GM23248 (cell line): ENCODE data around the gene NFIX. TPM values are rescaled to one million over a fixed set of nuclear protein-coding genes. Genes with fewer than 3 reads are reported as not detected.

ENCODE experiments used
- DNase-seq: peaks from one replicate; pipeline ENCODE4 v3.0.0-alpha.2; 2015
- H2AFZ ChIP-seq: fragments of 200-600 bp; sonication (generic); 2 replicates; pipeline ENCODE4 v1.6.1; 2016; ENCODE audit warnings: antibody characterized with exemption
- H3F3A ChIP-seq: fragments of 200-600 bp; sonication (generic); 2 replicates; pipeline ENCODE4 v1.6.1; 2016; ENCODE audit warnings: mild to moderate bottlenecking, antibody characterized with exemption, mixed run types; ENCODE audit not compliant: insufficient read depth
- H3K27ac ChIP-seq: fragments of 200-600 bp; sonication (generic); 2 replicates; pipeline ENCODE4 v1.5.1; 2016; ENCODE audit warnings: mild to moderate bottlenecking
- H3K27me3 ChIP-seq: fragments of 200-600 bp; sonication (generic); replicated peaks from 2 replicates; pipeline ENCODE4 v1.6.1; 2016; ENCODE audit warnings: mild to moderate bottlenecking; ENCODE audit not compliant: insufficient read depth
- H3K36me3 ChIP-seq: fragments of 200-600 bp; sonication (generic); 2 replicates; pipeline ENCODE4 v1.6.1; 2016; ENCODE audit warnings: low read depth, mild to moderate bottlenecking
- H3K4me1 ChIP-seq: fragments of 200-600 bp; sonication (generic); 2 replicates; pipeline ENCODE4 v1.6.1; 2016; ENCODE audit warnings: mild to moderate bottlenecking; ENCODE audit not compliant: insufficient read depth
- H3K4me2 ChIP-seq: fragments of 200-600 bp; sonication (generic); one replicate; pipeline ENCODE4 v1.6.1; 2016; ENCODE audit warnings: mild to moderate bottlenecking; ENCODE audit not compliant: unreplicated experiment
- H3K4me3 ChIP-seq: fragments of 200-600 bp; sonication (generic); 2 replicates; pipeline ENCODE4 v1.5.1; 2016; ENCODE audit warnings: mild to moderate bottlenecking
- H3K79me2 ChIP-seq: fragments of 200-600 bp; sonication (generic); 2 replicates; pipeline ENCODE4 v1.6.1; 2016; ENCODE audit warnings: mild to moderate bottlenecking; ENCODE audit not compliant: insufficient read depth
- H3K9ac ChIP-seq: fragments of 200-600 bp; sonication (generic); 2 replicates; pipeline ENCODE4 v1.6.1; 2016; ENCODE audit warnings: mild to moderate bottlenecking
- H3K9me2 ChIP-seq: fragments of 200-600 bp; sonication (generic); 2 replicates; pipeline ENCODE4 v1.6.1; 2016; ENCODE audit warnings: mixed run types, mild to moderate bottlenecking, moderate library complexity; ENCODE audit not compliant: insufficient read depth
- H3K9me3 ChIP-seq: fragments of 200-600 bp; sonication (generic); one replicate; pipeline ENCODE4 v1.6.1; 2017; ENCODE audit warnings: low read depth
- H4K20me1 ChIP-seq: fragments of 200-600 bp; sonication (generic); 2 replicates; pipeline ENCODE4 v1.6.0; 2016; ENCODE audit not compliant: insufficient read depth
- EZH2 ChIP-seq: fragments of 200-600 bp; sonication (generic); IDR thresholded peaks from 2 replicates; pipeline ENCODE4 v1.6.1; 2018; ENCODE audit warnings: antibody characterized with exemption, mild to moderate bottlenecking; ENCODE audit not compliant: insufficient read depth, poor library complexity, severe bottlenecking
- EZH2phosphoT487 ChIP-seq: fragments of 200-600 bp; sonication (generic); IDR thresholded peaks from 2 replicates; pipeline ENCODE4 v1.6.1; 2018; ENCODE audit warnings: antibody characterized with exemption, moderate library complexity, mild to moderate bottlenecking, low read depth; ENCODE audit not compliant: insufficient read depth
- WGBS, 2 experiments: methylation state at CpG; one replicate each; pipeline ENCODE4 v1.1.6; 2015 to 2017; ENCODE audit warnings: low lambda C conversion rate in 2 of 2, low coverage in 1 of 2; ENCODE audit errors: missing lambda C conversion rate in 2 of 2; 5-methylcytosine and 5-hydroxymethylcytosine counted together
- in situ Hi-C: fragments of 300-500 bp; cut with MboI; formaldehyde crosslinking; loops from 2 replicates; pipeline ENCODE4 v1.15.0; 2020
- polyA plus RNA-seq: library from polyadenylated mRNA; unstranded; fragments of >200 nt; fragmentation: Nextera tagmentation; extraction: Ambion mirVana; gene quantifications from 2 replicates; pipeline ENCODE4 v1.2.1, GENCODE V29; 2016
- total RNA-seq: library from RNA; depleted of rRNA; stranded (reverse); fragments of >200 nt; shearing (Covaris generic); gene quantifications from 2 replicates; pipeline ENCODE4 v1.2.3, GENCODE V29; 2014

Gene NFIX
- total and polyA plus RNA-seq, 2 experiments from 2014 or later: 60.8 to 71.0 TPM

DNA sequence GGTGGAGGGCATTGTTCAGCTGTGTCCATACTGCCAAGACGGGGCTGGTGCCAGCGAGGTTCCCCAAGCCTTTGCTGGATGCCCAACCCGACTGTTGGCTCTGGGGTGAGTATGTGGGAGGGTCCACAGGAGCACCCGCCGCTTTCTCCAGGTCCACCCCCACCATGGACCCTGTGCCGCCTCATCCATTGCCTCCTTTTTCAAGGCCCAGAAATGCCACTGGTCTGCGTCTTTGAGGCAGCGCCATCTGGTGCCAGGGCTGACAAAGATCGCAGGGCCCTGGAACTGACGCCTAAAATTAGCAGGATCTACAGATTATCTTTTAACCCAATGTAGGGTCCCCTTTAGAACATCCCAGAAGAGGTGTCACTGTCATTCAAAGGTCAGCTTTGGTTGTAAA lies 34.6 kb downstream of the NFIX start:
- H3K9ac ChIP-seq: peak overlapping the region; percentile 98
- H3K36me3 ChIP-seq: 0 out of 2 replicates have a peak, but pooled peaks cover 3% of the 10 kb centered on the region
- H3K4me1 ChIP-seq: peaks cover 81% of the 10 kb centered on the region
- no peak for TF ChIP-seq EZH2phosphoT487
- no peak for TF ChIP-seq EZH2
- peaks cover 100% of the 10 kb centered on the region for H3K79me2 ChIP-seq
- H3K27ac ChIP-seq: peak overlapping the region; percentile 94
- H2AFZ ChIP-seq: no peak overlapping the region
- H4K20me1 ChIP-seq: no peaks in the 10 kb centered on the region
- peaks cover 79% of the 10 kb centered on the region for H3F3A ChIP-seq
- peak overlapping the region; percentile 96 for H3K4me2 ChIP-seq
- peak; percentile 84 for DNase-seq
- 14 to 16% methylated on average over 10 of the region's 10 CpGs for WGBS, 2 experiments
- in situ Hi-C loops: no loop called here
- H3K27me3 ChIP-seq: no peaks in the 10 kb centered on the region
- H3K9me3 ChIP-seq: no peaks in the 10 kb centered on the region
- H3K4me3 ChIP-seq: peak overlapping the region; percentile 85; the same call in 1 of the 2 replicates
- no peaks in the 10 kb centered on the region for H3K9me2 ChIP-seq

DNA sequence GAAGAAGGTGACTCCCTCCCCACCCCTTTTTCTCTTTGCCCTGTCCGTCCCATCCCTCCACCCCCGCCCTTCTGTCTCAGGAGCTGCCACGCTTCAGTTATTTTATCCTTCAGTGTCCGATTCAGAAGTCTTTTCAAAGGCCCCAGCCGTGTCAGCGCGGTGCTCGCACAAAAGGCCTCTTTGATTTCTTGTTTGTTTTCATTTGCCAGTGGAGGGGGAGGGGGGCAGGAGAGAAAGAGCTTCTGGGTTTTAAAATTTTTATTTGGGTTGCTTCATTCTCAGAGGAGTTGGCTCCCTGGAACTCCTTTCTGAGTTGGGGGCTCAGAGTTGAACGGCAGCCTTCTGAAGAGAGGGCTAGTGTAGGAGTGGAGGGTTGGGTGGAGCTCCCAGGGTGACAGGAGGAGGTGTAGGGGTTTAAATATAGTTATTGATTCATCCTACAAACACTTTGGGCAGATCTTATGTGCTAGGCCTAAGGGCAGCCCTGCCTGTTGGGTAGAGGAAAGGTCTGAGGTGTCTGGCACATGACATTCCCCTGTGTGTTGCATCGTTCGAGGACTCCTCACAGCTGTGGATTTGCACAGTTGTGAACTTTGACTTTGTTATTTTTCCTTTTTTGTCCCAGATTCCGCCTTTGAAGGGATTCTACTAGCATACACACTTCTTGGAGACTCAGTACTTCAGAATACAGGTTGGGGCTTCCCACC lies 36.8 kb downstream of the NFIX start:
- in situ Hi-C loops: no loop called here
- peaks cover 97% of the 10 kb centered on the region for H3K4me1 ChIP-seq

DNA sequence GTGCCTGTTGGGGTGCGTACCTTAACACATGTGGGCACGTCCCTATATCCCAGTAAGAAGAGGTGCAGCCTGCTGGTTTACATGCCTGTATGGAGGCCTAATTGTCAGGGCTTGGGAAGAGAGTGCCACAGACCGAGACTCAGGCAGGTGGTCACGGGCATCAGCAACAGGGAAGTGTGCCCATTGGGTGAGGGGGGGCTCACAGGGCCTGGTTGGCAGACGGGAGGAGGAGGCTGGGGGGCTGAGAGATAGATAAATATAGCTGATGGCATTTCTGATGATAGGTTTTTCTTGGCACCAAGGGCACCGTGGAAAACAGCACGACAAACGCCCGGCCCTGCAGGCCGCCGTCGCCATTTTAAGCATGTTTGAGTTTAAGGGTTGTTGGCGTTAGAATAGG lies 37.6 kb downstream of the NFIX start:
- peak overlapping the region; percentile 72 for H3K4me2 ChIP-seq
- H3K9me2 ChIP-seq: no peaks in the 10 kb centered on the region
- no peaks in the 10 kb centered on the region for H3K36me3 ChIP-seq
- peaks cover 67% of the 10 kb centered on the region for H3F3A ChIP-seq
- no peaks in the 10 kb centered on the region for H3K9me3 ChIP-seq
- TF ChIP-seq EZH2: no peak
- 65 to 66% methylated on average over 13 of the region's 13 CpGs for WGBS, 2 experiments
- no peaks in the 10 kb centered on the region for H3K27me3 ChIP-seq
- peaks cover 100% of the 10 kb centered on the region for H3K79me2 ChIP-seq
- no peak overlapping the region for H2AFZ ChIP-seq
- H3K27ac ChIP-seq: peak overlapping the region; percentile 94
- H4K20me1 ChIP-seq: no peaks in the 10 kb centered on the region
- DNase-seq: no peak
- in situ Hi-C loops: no loop called here
- H3K4me3 ChIP-seq: no peak overlapping the region
- H3K4me1 ChIP-seq: peaks cover 97% of the 10 kb centered on the region
- H3K9ac ChIP-seq: peak overlapping the region; percentile 98

More for the DNA sequence above, 36.8 kb downstream of the NFIX start:
- H3K27ac ChIP-seq: peak overlapping the region; percentile 94
- no peak overlapping the region for H2AFZ ChIP-seq
- 14% methylated on average over 12 of the region's 12 CpGs for WGBS, 2 experiments
- TF ChIP-seq EZH2: no peak
- TF ChIP-seq EZH2phosphoT487: no peak
- H3K27me3 ChIP-seq: no peaks in the 10 kb centered on the region
- peak overlapping the region; percentile 72 for H3K4me2 ChIP-seq
- H3K9me2 ChIP-seq: no peaks in the 10 kb centered on the region
- H3K9me3 ChIP-seq: no peaks in the 10 kb centered on the region
- peaks cover 75% of the 10 kb centered on the region for H3F3A ChIP-seq
- H4K20me1 ChIP-seq: no peaks in the 10 kb centered on the region
- H3K4me3 ChIP-seq: peak overlapping the region; percentile 33
- H3K36me3 ChIP-seq: no peaks in the 10 kb centered on the region
- H3K9ac ChIP-seq: peak overlapping the region; percentile 98
- DNase-seq: peak; percentile 85
- H3K79me2 ChIP-seq: peaks cover 100% of the 10 kb centered on the region

DNA sequence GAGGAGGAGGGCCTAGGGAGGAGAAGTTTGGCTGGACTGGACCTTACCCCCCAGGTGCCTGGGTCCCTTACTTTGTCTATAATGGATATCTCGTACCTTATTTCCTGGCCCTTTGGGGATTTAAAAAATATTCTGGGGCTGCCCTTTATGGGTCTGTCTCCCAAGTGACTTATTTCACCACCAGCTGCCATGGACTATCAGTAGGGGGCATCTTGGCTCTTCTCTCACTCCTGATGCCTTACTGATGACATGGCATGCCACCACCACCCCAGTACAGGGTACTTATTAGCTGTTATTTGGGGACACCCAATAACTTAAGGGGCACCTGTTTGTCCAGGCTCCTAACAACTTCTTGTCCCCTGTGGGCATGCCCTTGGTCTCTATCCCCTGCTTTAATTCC lies 38.0 kb downstream of the NFIX start:
- WGBS, 2 experiments: 93 to 100% methylated on average over 1 of the region's 1 CpG
- Histone ChIP-seq H3F3A (peaks cover 63% of the 10 kb centered on the region), H3K36me3 (no peaks in the 10 kb centered on the region), H3K9me2 (no peaks in the 10 kb centered on the region), H3K9me3 (no peaks in the 10 kb centered on the region), H3K9ac (peak overlapping the region; percentile 98; the same call in 1 of the 2 replicates), H3K4me2 (peak overlapping the region; percentile 72), H4K20me1 (no peaks in the 10 kb centered on the region), H3K27ac (peak overlapping the region; percentile 94), H3K4me3 (no peak overlapping the region), H3K79me2 (peaks cover 100% of the 10 kb centered on the region), H2AFZ (no peak overlapping the region), H3K4me1 (peaks cover 97% of the 10 kb centered on the region), H3K27me3 (no peaks in the 10 kb centered on the region)
- in situ Hi-C loops: no loop called here
- peak; percentile 48 for DNase-seq
- TF ChIP-seq EZH2phosphoT487: no peak
- TF ChIP-seq EZH2: no peak
